ENCODE measurements around the gene OR13J1.

DNA sequence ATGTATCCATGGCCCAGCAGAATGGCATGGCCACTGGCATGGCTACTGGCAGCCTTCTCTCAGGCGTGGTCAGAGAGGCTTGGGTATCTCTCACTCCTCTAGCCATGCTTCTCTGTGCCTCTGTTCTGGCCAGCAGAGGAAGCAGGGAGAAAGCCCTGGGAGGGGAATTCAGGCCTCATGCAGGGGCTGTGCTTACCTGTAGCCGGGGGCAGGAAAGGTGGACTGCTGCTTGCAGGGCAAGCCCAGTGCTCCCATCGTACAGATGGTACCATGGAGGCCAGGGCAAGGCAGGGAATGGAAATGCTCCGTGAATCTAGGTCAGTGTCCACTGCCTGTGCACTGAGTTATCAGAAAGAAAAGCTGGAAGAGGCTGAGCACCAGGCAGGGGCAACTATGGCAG lies 2.7 kb downstream of the OR13J1 start:
- TF ChIP-seq, protein P1, sequence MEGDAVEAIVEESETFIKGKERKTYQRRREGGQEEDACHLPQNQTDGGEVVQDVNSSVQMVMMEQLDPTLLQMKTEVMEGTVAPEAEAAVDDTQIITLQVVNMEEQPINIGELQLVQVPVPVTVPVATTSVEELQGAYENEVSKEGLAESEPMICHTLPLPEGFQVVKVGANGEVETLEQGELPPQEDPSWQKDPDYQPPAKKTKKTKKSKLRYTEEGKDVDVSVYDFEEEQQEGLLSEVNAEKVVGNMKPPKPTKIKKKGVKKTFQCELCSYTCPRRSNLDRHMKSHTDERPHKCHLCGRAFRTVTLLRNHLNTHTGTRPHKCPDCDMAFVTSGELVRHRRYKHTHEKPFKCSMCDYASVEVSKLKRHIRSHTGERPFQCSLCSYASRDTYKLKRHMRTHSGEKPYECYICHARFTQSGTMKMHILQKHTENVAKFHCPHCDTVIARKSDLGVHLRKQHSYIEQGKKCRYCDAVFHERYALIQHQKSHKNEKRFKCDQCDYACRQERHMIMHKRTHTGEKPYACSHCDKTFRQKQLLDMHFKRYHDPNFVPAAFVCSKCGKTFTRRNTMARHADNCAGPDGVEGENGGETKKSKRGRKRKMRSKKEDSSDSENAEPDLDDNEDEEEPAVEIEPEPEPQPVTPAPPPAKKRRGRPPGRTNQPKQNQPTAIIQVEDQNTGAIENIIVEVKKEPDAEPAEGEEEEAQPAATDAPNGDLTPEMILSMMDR (conservative IDR thresholded peaks at IDR 0.05 in 1 of 2, IDR thresholded peaks at IDR 0.05 in 1 of 2; ENCODE audit: extremely low read depth in 1 of 2, insufficient read depth in 1 of 2, low read depth in 1 of 2, low read length in 2 of 2) = no peak
- no peak for TF ChIP-seq EZH2 (IDR thresholded peaks at IDR 0.05; ENCODE audit: borderline replicate concordance, low read length)
